CD4-positive, alpha-beta T cell (primary cell): ENCODE data around the gene MLXIP. TPM values are rescaled to one million over a fixed set of nuclear protein-coding genes. Genes with fewer than 3 reads are reported as not detected.

ENCODE experiments used
- ATAC-seq: fragments of 200-7000 bp; cut with Tn5 transposase; one replicate; pipeline ENCODE4 v1.10.0; 2022; ENCODE audit warnings: mild to moderate bottlenecking; ENCODE audit not compliant: poor library complexity
- CTCF ChIA-PET: fragments of 350-600 bp; sonication (Branson Sonifier 250); formaldehyde crosslinking; loops from one replicate; lab custom pipeline; 2021; ENCODE audit warnings: antibody characterized with exemption, inconsistent platforms; lab: Charles Lee
- POLR2A ChIA-PET: fragments of 350-600 bp; sonication (Branson Sonifier 250); formaldehyde crosslinking; loops from one replicate; lab custom pipeline; 2021; ENCODE audit warnings: antibody characterized with exemption, inconsistent platforms; lab: Charles Lee
- DNase-seq, 14 experiments: peaks; one replicate each; pipeline ENCODE4 v3.0.0-alpha.2; 2013 to 2020; ENCODE audit warnings: mixed read lengths in 2 of 14
- H3K27ac ChIP-seq, 2 donors: one replicate each; pipeline versions ENCODE4 v1.5.1 to v1.7.0; 2013; ENCODE audit warnings: low read length in 2 of 2, low read depth in 1 of 2, mild to moderate bottlenecking in 1 of 2
- H3K27me3 ChIP-seq, 2 experiments: 1 replicate in 1 of 2; 2 replicates in 1 of 2; pipeline versions ENCODE4 v1.6.1 to v1.7.0; 2013; ENCODE audit warnings: low read length in 2 of 2, control low read depth in 1 of 2, mild to moderate bottlenecking in 1 of 2, moderate library complexity in 1 of 2; ENCODE audit not compliant: insufficient read depth in 2 of 2, control insufficient read depth in 1 of 2
- H3K36me3 ChIP-seq: one replicate; pipeline ENCODE4 v1.6.1; 2013; ENCODE audit warnings: low read length, control low read depth; ENCODE audit not compliant: insufficient read depth
- H3K4me1 ChIP-seq: one replicate; pipeline ENCODE4 v1.6.1; 2013; ENCODE audit warnings: low read length, control low read depth; ENCODE audit not compliant: insufficient read depth
- H3K4me3 ChIP-seq: one replicate; pipeline ENCODE4 v1.5.1; 2013; ENCODE audit warnings: mild to moderate bottlenecking, low read length, moderate library complexity
- H3K9me3 ChIP-seq, 2 experiments: 1 replicate in 1 of 2; 2 replicates in 1 of 2; pipeline versions ENCODE4 v1.6.1 to v1.7.0; 2013; ENCODE audit warnings: low read length in 2 of 2, mild to moderate bottlenecking in 2 of 2, control low read depth in 1 of 2, moderate library complexity in 1 of 2; ENCODE audit not compliant: control insufficient read depth in 1 of 2, insufficient read depth in 1 of 2
- H3K27ac Mint-ChIP-seq: one replicate; pipeline ENCODE4 v1.8.0; 2020; ENCODE audit warnings: mixed read lengths
- H3K27me3 Mint-ChIP-seq: one replicate; pipeline ENCODE4 v1.8.0; 2021; ENCODE audit warnings: mixed read lengths
- H3K36me3 Mint-ChIP-seq: one replicate; pipeline ENCODE4 v1.8.0; 2021; ENCODE audit warnings: low read depth, mixed read lengths
- H3K4me1 Mint-ChIP-seq: one replicate; pipeline ENCODE4 v1.8.0; 2021; ENCODE audit warnings: low read depth, mixed read lengths
- H3K4me3 Mint-ChIP-seq: one replicate; pipeline ENCODE4 v1.8.0; 2020; ENCODE audit warnings: mild to moderate bottlenecking, mixed read lengths
- H3K9me3 Mint-ChIP-seq: one replicate; pipeline ENCODE4 v1.8.0; 2020; ENCODE audit warnings: mixed read lengths
- intact Hi-C, 2 experiments: fragments of 100-400 bp; cut with DNase I in 1 of 2; cut with micrococcal nuclease in 1 of 2; formaldehyde crosslinking; loops; one replicate each; pipeline versions ENCODE4 v1.15.1 to v1.9.0; 2023 to 2025; cut with DNase I, micrococcal nuclease
- total RNA-seq, 174 experiments: library from RNA in 2 of 174; stranded (reverse) in 2 of 174; gene quantifications; one replicate each; pipeline ENCODE4 v1.2.3 and lab custom pipeline; 2021 to 2026
- TF ChIP-seq, protein P1 (sequence below): fragments of 200-600 bp; IDR thresholded peaks from one replicate; pipeline ENCODE4 v1.8.0; 2022; ENCODE audit warnings: antibody characterized with exemption, mild to moderate bottlenecking

MLXIP gene
- total RNA-seq, 2 experiments from 2014 or later, result 98.0 to 99.3 TPM

DNA sequence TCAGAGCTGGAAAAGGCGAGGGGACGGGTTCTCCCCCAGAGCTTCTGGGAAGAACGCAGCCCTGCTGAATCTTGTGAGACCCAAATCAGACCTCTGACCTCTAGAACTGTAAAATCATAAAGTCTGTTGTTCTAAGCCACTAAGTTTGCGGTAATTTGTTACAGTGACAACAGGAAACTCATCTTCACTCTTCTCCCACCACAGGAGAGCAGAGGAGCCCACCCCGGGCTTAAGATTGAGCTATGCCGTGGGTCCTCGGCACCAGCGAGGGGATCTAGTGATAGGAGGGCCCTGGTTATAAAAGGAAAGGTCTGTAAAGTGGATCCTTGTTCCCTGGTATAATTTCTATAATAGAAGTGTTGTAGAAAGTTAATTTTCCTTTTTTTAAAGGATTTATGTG lies 7.6 kb downstream of the MLXIP start:
- Mint-ChIP-seq H3K36me3 (peaks cover 39% of the 10 kb centered on the region), H3K4me3 (peak overlapping the region; percentile 80), H3K9me3 (no peaks in the 10 kb centered on the region), H3K4me1 (peaks cover 86% of the 10 kb centered on the region), H3K27ac (no peak overlapping the region), H3K27me3 (no peaks in the 10 kb centered on the region)
- H3K4me1 ChIP-seq, result peaks cover 80% of the 10 kb centered on the region
- DNase-seq, result no peak
- peak overlapping the region in 1 of 2 donors; percentile 9 for H3K27ac ChIP-seq
- CTCF ChIA-PET, result no interaction called here
- TF ChIP-seq, protein P1, sequence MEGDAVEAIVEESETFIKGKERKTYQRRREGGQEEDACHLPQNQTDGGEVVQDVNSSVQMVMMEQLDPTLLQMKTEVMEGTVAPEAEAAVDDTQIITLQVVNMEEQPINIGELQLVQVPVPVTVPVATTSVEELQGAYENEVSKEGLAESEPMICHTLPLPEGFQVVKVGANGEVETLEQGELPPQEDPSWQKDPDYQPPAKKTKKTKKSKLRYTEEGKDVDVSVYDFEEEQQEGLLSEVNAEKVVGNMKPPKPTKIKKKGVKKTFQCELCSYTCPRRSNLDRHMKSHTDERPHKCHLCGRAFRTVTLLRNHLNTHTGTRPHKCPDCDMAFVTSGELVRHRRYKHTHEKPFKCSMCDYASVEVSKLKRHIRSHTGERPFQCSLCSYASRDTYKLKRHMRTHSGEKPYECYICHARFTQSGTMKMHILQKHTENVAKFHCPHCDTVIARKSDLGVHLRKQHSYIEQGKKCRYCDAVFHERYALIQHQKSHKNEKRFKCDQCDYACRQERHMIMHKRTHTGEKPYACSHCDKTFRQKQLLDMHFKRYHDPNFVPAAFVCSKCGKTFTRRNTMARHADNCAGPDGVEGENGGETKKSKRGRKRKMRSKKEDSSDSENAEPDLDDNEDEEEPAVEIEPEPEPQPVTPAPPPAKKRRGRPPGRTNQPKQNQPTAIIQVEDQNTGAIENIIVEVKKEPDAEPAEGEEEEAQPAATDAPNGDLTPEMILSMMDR, result no peak
- no peaks in the 10 kb centered on the region for H3K9me3 ChIP-seq
- ATAC-seq, result no peak
- no peaks in the 10 kb centered on the region for H3K27me3 ChIP-seq
- intact Hi-C loops, result no loop called here
- H3K4me3 ChIP-seq, result no peak overlapping the region
- POLR2A ChIA-PET, result interaction anchor here (1.2 to 1.3 kb wide), 3 partner anchors 9 to 13 kb away, joined by 3 to 4 read pairs (median 4); no protein-coding TSS in a partner anchor
- peaks cover 23% of the 10 kb centered on the region for H3K36me3 ChIP-seq

DNA sequence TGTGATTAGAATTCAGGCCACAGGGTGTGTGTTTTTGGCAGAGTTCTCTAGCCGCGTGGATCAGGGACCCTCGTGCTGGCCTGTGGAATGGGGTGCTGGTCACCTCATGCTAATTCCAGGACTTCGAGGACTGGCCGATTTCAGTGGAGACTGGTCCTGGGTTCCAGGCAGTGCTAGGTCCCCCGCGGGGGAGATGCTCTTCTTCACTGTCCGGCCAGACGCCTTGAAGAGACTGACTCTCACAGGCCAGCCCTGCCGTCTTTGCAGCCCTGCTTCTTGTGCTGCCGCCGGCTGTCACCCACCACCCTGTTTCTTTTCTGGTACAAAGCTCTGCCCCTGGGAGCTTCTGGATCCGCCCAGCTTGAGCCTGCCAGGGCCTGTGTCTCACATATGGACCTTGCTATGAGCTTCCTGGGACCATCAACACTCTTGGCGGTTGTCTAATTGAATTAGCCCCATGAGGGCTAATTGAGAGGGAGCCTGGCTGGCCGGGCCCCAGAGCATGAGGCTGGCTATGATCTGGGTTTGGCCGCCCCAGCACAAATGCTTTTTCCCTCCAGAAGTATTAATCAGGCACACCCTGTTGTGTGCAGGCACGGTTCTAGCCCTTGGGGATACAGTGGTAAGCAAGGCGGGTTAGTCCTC lies 8.2 kb downstream of the MLXIP start:
- Mint-ChIP-seq H3K27me3 (no peaks in the 10 kb centered on the region), H3K4me3 (peak overlapping the region; percentile 80), H3K9me3 (no peaks in the 10 kb centered on the region), H3K4me1 (peaks cover 80% of the 10 kb centered on the region), H3K27ac (no peak overlapping the region), H3K36me3 (peaks cover 43% of the 10 kb centered on the region)
- no peak overlapping the region for H3K4me3 ChIP-seq
- no peaks in the 10 kb centered on the region for H3K9me3 ChIP-seq
- ChIA-PET POLR2A (interaction anchor here (1.2 to 3.2 kb wide), 4 partner anchors 9 to 12 kb away, joined by 3 to 24 read pairs (median 4); partner anchors contain the start of gene MLXIP), CTCF (interaction anchor here (2.9 kb wide), 1 partner anchor 13 kb away, joined by 10 read pairs; no protein-coding TSS in a partner anchor)
- ATAC-seq (no peak), DNase-seq (no peak)
- H3K36me3 ChIP-seq, result peaks cover 23% of the 10 kb centered on the region
- H3K27me3 ChIP-seq, result no peaks in the 10 kb centered on the region
- H3K4me1 ChIP-seq, result peaks cover 80% of the 10 kb centered on the region
- TF ChIP-seq, protein P1, result no peak
- H3K27ac ChIP-seq, result no peak overlapping the region
- intact Hi-C loops, result no loop called here

DNA sequence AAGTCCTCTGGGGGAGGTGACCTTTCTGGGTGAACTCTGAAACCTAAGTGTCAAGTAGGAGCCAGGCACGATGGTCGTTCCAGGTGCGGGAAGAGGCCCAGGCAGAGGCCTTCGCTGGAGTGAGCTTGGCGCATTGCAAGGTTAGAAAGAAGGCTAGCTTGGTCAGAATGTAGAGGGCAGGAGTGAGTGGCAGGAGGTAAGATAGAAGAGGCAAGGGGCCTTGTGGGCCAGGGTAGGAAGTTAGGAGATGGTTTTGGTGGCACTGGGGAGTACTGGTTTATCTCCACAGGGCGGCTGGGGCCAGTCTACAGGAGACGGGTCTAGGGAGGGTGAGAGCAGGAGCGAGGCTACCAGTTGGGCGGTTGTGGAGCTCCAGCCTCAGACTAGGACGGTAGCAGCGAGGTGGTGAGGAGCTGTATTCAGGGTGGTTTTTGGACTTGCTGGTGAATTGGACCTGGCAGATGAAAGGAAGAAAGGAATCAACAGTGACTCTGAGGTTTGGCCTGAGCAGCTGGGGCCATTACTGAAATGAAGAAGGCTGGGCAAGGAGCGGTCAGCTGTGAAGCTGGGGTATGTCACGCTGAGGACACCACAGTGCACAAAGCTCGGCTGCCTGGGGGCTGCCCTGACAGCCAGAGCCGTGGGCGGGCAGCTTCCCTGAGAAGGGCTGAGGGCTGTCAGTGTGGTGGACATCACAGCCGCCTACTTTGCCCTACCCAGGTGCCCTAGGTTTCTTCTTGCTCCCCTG lies 9.0 kb downstream of the MLXIP start:
- no peaks in the 10 kb centered on the region for H3K27me3 ChIP-seq
- ChIA-PET POLR2A (interaction anchor here (0.7 to 3.2 kb wide), 6 partner anchors 7 to 1860 kb away, joined by 3 to 24 read pairs (median 8); partner anchors contain the start of gene MLXIP), CTCF (interaction anchor here (2.9 to 3.0 kb wide), 2 partner anchors 12 to 33 kb away, joined by 8 to 10 read pairs; no protein-coding TSS in a partner anchor)
- H3K27me3 Mint-ChIP-seq, result no peaks in the 10 kb centered on the region
- H3K4me1 Mint-ChIP-seq, result peaks cover 71% of the 10 kb centered on the region
- peaks cover 76% of the 10 kb centered on the region for H3K4me1 ChIP-seq
- DNase-seq (no peak), ATAC-seq (no peak)
- intact Hi-C loops, result no loop called here
- no peak overlapping the region for H3K27ac ChIP-seq
- H3K4me3 Mint-ChIP-seq, result peak overlapping the region; percentile 21
- H3K36me3 ChIP-seq, result peaks cover 23% of the 10 kb centered on the region
- no peaks in the 10 kb centered on the region for H3K9me3 ChIP-seq
- TF ChIP-seq, protein P1, result no peak
- H3K9me3 Mint-ChIP-seq, result no peaks in the 10 kb centered on the region
- no peak overlapping the region for H3K27ac Mint-ChIP-seq
- H3K36me3 Mint-ChIP-seq, result peaks cover 43% of the 10 kb centered on the region
- no peak overlapping the region for H3K4me3 ChIP-seq
